Neuronal stem cell (in vitro differentiated cells): Measurements from ENCODE around the gene DNAH11.

Experiments used
- DNase-seq: peaks from one replicate; pipeline ENCODE4 v3.0.0-alpha.2; 2013; ENCODE audit warnings: low spot score
- H2AFZ ChIP-seq: one replicate; pipeline ENCODE4 v1.6.1; 2013; ENCODE audit warnings: mild to moderate bottlenecking, low read length, inconsistent platforms
- H2AK5ac ChIP-seq: 2 replicates; pipeline ENCODE4 v1.6.1; 2013; ENCODE audit warnings: low read depth, mild to moderate bottlenecking, inconsistent platforms, low read length, moderate library complexity, mixed read lengths
- H2BK120ac ChIP-seq: 2 replicates; pipeline ENCODE4 v1.6.1; 2013; ENCODE audit warnings: low read depth, mild to moderate bottlenecking, inconsistent platforms, low read length, moderate library complexity, mixed read lengths
- H2BK12ac ChIP-seq: one replicate; pipeline ENCODE4 v1.6.1; 2013; ENCODE audit warnings: low read length, inconsistent platforms
- H2BK15ac ChIP-seq: 2 replicates; pipeline ENCODE4 v1.6.1; 2013; ENCODE audit warnings: mild to moderate bottlenecking, low read length, inconsistent platforms, mixed read lengths
- H2BK5ac ChIP-seq: one replicate; pipeline ENCODE4 v1.6.1; 2013; ENCODE audit warnings: inconsistent platforms, mild to moderate bottlenecking, low read length, moderate library complexity
- H3K14ac ChIP-seq: one replicate; pipeline ENCODE4 v1.6.1; 2013; ENCODE audit warnings: low read length, inconsistent platforms
- H3K18ac ChIP-seq: 2 replicates; pipeline ENCODE4 v1.6.1; 2013; ENCODE audit warnings: low read length, inconsistent platforms
- H3K23ac ChIP-seq: 2 replicates; pipeline ENCODE4 v1.6.1; 2013; ENCODE audit warnings: low read depth, mild to moderate bottlenecking, mixed read lengths, low read length, inconsistent platforms; ENCODE audit not compliant: poor library complexity
- H3K27ac ChIP-seq: replicated peaks from 3 replicates; pipeline ENCODE4 v1.5.1; 2013; ENCODE audit warnings: low read length, inconsistent platforms
- H3K27me3 ChIP-seq, 3 experiments: 2 replicates each; pipeline ENCODE4 v1.6.1; 2013; ENCODE audit warnings: low read length in 3 of 3, mild to moderate bottlenecking in 2 of 3, inconsistent platforms in 1 of 3, low read depth in 1 of 3, mixed read lengths in 1 of 3, moderate library complexity in 1 of 3; ENCODE audit not compliant: control insufficient read depth in 3 of 3, insufficient read depth in 3 of 3
- H3K36me3 ChIP-seq, 2 donors: replicated peaks in 1 of 2; 2 replicates each; pipeline ENCODE4 v1.6.1; 2013; ENCODE audit warnings: low read length in 2 of 2; ENCODE audit not compliant: control insufficient read depth in 2 of 2, insufficient read depth in 2 of 2
- H3K4ac ChIP-seq: 2 replicates; pipeline ENCODE4 v1.6.1; 2013; ENCODE audit warnings: inconsistent platforms, mild to moderate bottlenecking, low read length, moderate library complexity
- H3K4me1 ChIP-seq, 2 donors: 1 replicate in 1 of 2; 2 replicates in 1 of 2; pipeline ENCODE4 v1.6.1; 2013; ENCODE audit warnings: low read length in 2 of 2, low read depth in 1 of 2; ENCODE audit not compliant: control insufficient read depth in 2 of 2, insufficient read depth in 1 of 2
- H3K4me2 ChIP-seq: one replicate; pipeline ENCODE4 v1.6.1; 2013; ENCODE audit warnings: mild to moderate bottlenecking, low read length, inconsistent platforms; ENCODE audit not compliant: insufficient read depth, poor library complexity, severe bottlenecking
- H3K4me3 ChIP-seq, 2 donors: 2 replicates each; pipeline ENCODE4 v1.5.1; 2013; ENCODE audit warnings: low read length in 2 of 2, mild to moderate bottlenecking in 2 of 2, inconsistent platforms in 1 of 2, moderate library complexity in 1 of 2
- H3K79me1 ChIP-seq: one replicate; pipeline ENCODE4 v1.6.1; 2013; ENCODE audit warnings: low read depth, mild to moderate bottlenecking, inconsistent platforms, low read length, moderate library complexity
- H3K9ac ChIP-seq: one replicate; pipeline ENCODE4 v1.6.1; 2013; ENCODE audit warnings: mild to moderate bottlenecking, low read depth, low read length, inconsistent platforms; ENCODE audit not compliant: poor library complexity
- H3K9me3 ChIP-seq, 2 donors: replicated peaks in 1 of 2; 2 replicates each; pipeline versions ENCODE3 to v1.6.1; 2013; ENCODE audit warnings: low read length in 2 of 2, mild to moderate bottlenecking in 2 of 2, inconsistent platforms in 1 of 2, low read depth in 1 of 2, mixed read lengths in 1 of 2, moderate library complexity in 1 of 2; ENCODE audit not compliant: control insufficient read depth in 2 of 2, insufficient read depth in 1 of 2
- H4K8ac ChIP-seq: one replicate; pipeline ENCODE4 v1.6.1; 2013; ENCODE audit warnings: low read depth, mild to moderate bottlenecking, inconsistent platforms, low read length, moderate library complexity
- H4K91ac ChIP-seq: one replicate; pipeline ENCODE4 v1.6.1; 2013; ENCODE audit warnings: low read length, low read depth, mild to moderate bottlenecking, inconsistent platforms; ENCODE audit not compliant: poor library complexity
- WGBS, 2 donors: extraction: QIAGEN DNeasy Blood & Tissue Kit; methylation state at CpG; one replicate each; pipeline ENCODE4 v1.1.7; 2013; ENCODE audit warnings: missing lambda C conversion rate in 2 of 2, mixed read lengths in 1 of 2; ENCODE audit not compliant: insufficient read length in 2 of 2, insufficient replicate concordance in 1 of 2; ENCODE audit errors: extremely low coverage in 2 of 2; 5-methylcytosine and 5-hydroxymethylcytosine counted together

DNAH11 gene

GRCh38 chr7:21948887-21949540, 406.2 kb downstream of the DNAH11 start:
- peak overlapping the region; percentile 79 for H2AFZ ChIP-seq
- H3K23ac ChIP-seq, result no peak overlapping the region
- no peak overlapping the region for H3K4me2 ChIP-seq
- H3K79me1 ChIP-seq, result no peaks in the 10 kb centered on the region
- H2BK120ac ChIP-seq, result no peak overlapping the region
- H3K4me1 ChIP-seq, result peaks cover 8 to 9% of the 10 kb centered on the region in 2 donors
- no peak overlapping the region for H2BK15ac ChIP-seq
- no peak overlapping the region for H2AK5ac ChIP-seq
- H3K14ac ChIP-seq, result no peak overlapping the region
- H4K8ac ChIP-seq, result no peak overlapping the region
- no peak overlapping the region for H2BK5ac ChIP-seq
- H3K27me3 ChIP-seq, result peaks cover 0 to 19% (median 0%) of the 10 kb centered on the region in 3 experiments
- H3K18ac ChIP-seq, result no peak overlapping the region
- no peak overlapping the region for H4K91ac ChIP-seq
- H2BK12ac ChIP-seq, result no peak overlapping the region
- no peak overlapping the region for H3K27ac ChIP-seq
- DNase-seq, result no peak
- no peak overlapping the region for H3K4me3 ChIP-seq
- no peaks in the 10 kb centered on the region for H3K36me3 ChIP-seq
- no peak overlapping the region for H3K9ac ChIP-seq
- no peak overlapping the region for H3K4ac ChIP-seq
- WGBS, 2 donors, result no CpG with 5 or more reads among the region's 8 CpGs
- no peaks in the 10 kb centered on the region for H3K9me3 ChIP-seq
